Breast epithelium (tissue), 4 donors: ENCODE data around the gene STOX2. TPM values are rescaled to one million over a fixed set of nuclear protein-coding genes. Genes with fewer than 3 reads are reported as not detected.

ENCODE experiments used
- DNase-seq, 2 donors: peaks; one replicate each; pipeline ENCODE4 v3.0.0-alpha.2; 2019; ENCODE audit warnings: low spot score in 2 of 2
- H3K27ac ChIP-seq, 2 donors: fragments of 200-600 bp; sonication (generic) in 1 of 2; one replicate each; pipeline ENCODE4 v1.5.1; 2016 to 2019; ENCODE audit warnings: mild to moderate bottlenecking in 1 of 2
- H3K27me3 ChIP-seq, 2 donors: fragments of 200-600 bp; sonication (generic) in 1 of 2; one replicate each; pipeline versions ENCODE4 v1.5.1 to v1.6.0; 2017 to 2019; ENCODE audit warnings: control low read depth in 1 of 2, mild to moderate bottlenecking in 1 of 2
- H3K36me3 ChIP-seq: fragments of 200-600 bp; one replicate; pipeline ENCODE4 v1.5.1; 2019
- H3K4me1 ChIP-seq, 2 donors: fragments of 200-600 bp; sonication (generic); one replicate each; pipeline ENCODE4 v1.5.1; 2016 to 2019; ENCODE audit warnings: control low read depth in 1 of 2
- H3K4me3 ChIP-seq, 3 donors: fragments of 200-600 bp; sonication (generic); 1 replicate in 2 of 3; 2 replicates in 1 of 3; pipeline ENCODE4 v1.5.1; 2016 to 2019; ENCODE audit warnings: mild to moderate bottlenecking in 3 of 3, moderate library complexity in 2 of 3
- H3K9me3 ChIP-seq, 2 donors: fragments of 200-600 bp; sonication (generic) in 1 of 2; one replicate each; pipeline ENCODE4 v1.5.1; 2016 to 2019; ENCODE audit warnings: control low read depth in 1 of 2
- CTCF ChIP-seq, 3 donors: fragments of 450-650 bp; IDR thresholded peaks; one replicate each; pipeline ENCODE4 v1.5.1; 2016 to 2017; ENCODE audit warnings: antibody characterized with exemption in 3 of 3, mild to moderate bottlenecking in 3 of 3, moderate library complexity in 3 of 3
- POLR2A ChIP-seq: fragments of 450-650 bp; IDR thresholded peaks from one replicate; pipeline ENCODE4 v1.6.1; 2016; ENCODE audit warnings: antibody characterized with exemption, mild to moderate bottlenecking, moderate library complexity
- POLR2AphosphoS5 ChIP-seq, 3 donors: sonication (generic); formaldehyde crosslinking; IDR thresholded peaks; one replicate each; pipeline ENCODE4 v1.6.1; 2017; ENCODE audit warnings: antibody characterized with exemption in 3 of 3
- intact Hi-C: fragments of 100-400 bp; cut with DNase I; formaldehyde crosslinking; loops from one replicate; pipeline ENCODE4 v1.15.1; 2023; ENCODE audit warnings: low total_unique reads
- total RNA-seq, 3 donors: library from RNA; depleted of rRNA; stranded (reverse); fragments of >200 nt; gene quantifications; one replicate each; pipeline ENCODE4 v1.1.0, GENCODE V29; 2016

The STOX2 gene
- total RNA-seq, 3 donors from 2014 or later, result 7.9 to 11.2 (median 10.7) TPM

- no peak for TF ChIP-seq POLR2A
- TF ChIP-seq POLR2AphosphoS5 (IDR thresholded peaks at IDR 0.05), result no peak
- no peak for TF ChIP-seq CTCF (IDR thresholded peaks at IDR 0.05)
- no peaks in the 10 kb centered on the region for H3K4me1 ChIP-seq
- intact Hi-C loops, result loop anchor here (5.0 kb wide), 1 partner anchor 490 kb away; no protein-coding TSS in a partner anchor
- no peak for DNase-seq
- H3K36me3 ChIP-seq, result no peaks in the 10 kb centered on the region
- no peak overlapping the region for H3K4me3 ChIP-seq
- no peaks in the 10 kb centered on the region for H3K9me3 ChIP-seq
- H3K27ac ChIP-seq, result no peak overlapping the region
- H3K27me3 ChIP-seq, result no peaks in the 10 kb centered on the region
Measured at GRCh38 chr4:184062769-184063168, 157.7 kb downstream of the STOX2 start.

- intact Hi-C loops, result loop anchor here (5.0 kb wide), 1 partner anchor 493 kb away; no protein-coding TSS in a partner anchor
- no peak for DNase-seq
- no peak for TF ChIP-seq POLR2A
- TF ChIP-seq POLR2AphosphoS5 (IDR thresholded peaks at IDR 0.05), result no peak
- TF ChIP-seq CTCF (IDR thresholded peaks at IDR 0.05), result no peak
- H3K4me3 ChIP-seq, result no peak overlapping the region
- no peaks in the 10 kb centered on the region for H3K9me3 ChIP-seq
- H3K4me1 ChIP-seq, result no peaks in the 10 kb centered on the region
- no peaks in the 10 kb centered on the region for H3K36me3 ChIP-seq
- H3K27me3 ChIP-seq, result no peaks in the 10 kb centered on the region
- H3K27ac ChIP-seq, result no peak overlapping the region
Measured at GRCh38 chr4:184064877-184065276, 159.8 kb downstream of the STOX2 start.

- intact Hi-C loops, result no loop called here
- Histone ChIP-seq H3K27me3 (no peaks in the 10 kb centered on the region), H3K4me1 (no peaks in the 10 kb centered on the region), H3K27ac (no peak overlapping the region), H3K36me3 (no peaks in the 10 kb centered on the region), H3K9me3 (peaks cover 0 to 11% of the 10 kb centered on the region in 2 donors), H3K4me3 (no peak overlapping the region)
- no peak for TF ChIP-seq CTCF (IDR thresholded peaks at IDR 0.05)
- no peak for TF ChIP-seq POLR2AphosphoS5 (IDR thresholded peaks at IDR 0.05)
- no peak for TF ChIP-seq POLR2A
- DNase-seq, result no peak
Measured at GRCh38 chr4:184066584-184067300, 161.6 kb downstream of the STOX2 start.

- no peak overlapping the region for H3K27ac ChIP-seq
- DNase-seq, result no peak
- no peaks in the 10 kb centered on the region for H3K36me3 ChIP-seq
- no peak overlapping the region for H3K4me3 ChIP-seq
- no peaks in the 10 kb centered on the region for H3K27me3 ChIP-seq
- H3K9me3 ChIP-seq, result peaks cover 0 to 24% of the 10 kb centered on the region in 2 donors
- intact Hi-C loops, result no loop called here
- no peaks in the 10 kb centered on the region for H3K4me1 ChIP-seq
- no peak for TF ChIP-seq POLR2A
Measured at GRCh38 chr4:184067931-184068554, 162.9 kb downstream of the STOX2 start.

Other genes with a start within 250 kb of the STOX2 start
- gene RWDD4, start 246.1 kb upstream of the STOX2 start, total RNA-seq, result 10 to 100 TPM; 19.3 to 27.2 (median 20.8) TPM
- 10 to 100 TPM; 39.0 to 86.8 (median 43.0) TPM for gene TRAPPC11, start 246.0 kb upstream of the STOX2 start, total RNA-seq